OCI-LY1 (cell line): ENCODE measurements around the gene DISP2.
A peak's percentile ranks its signal among the peaks of the same experiment; 100 is the strongest.

Source experiments
- H2AFZ ChIP-seq: fragments of 200-600 bp; sonication (generic), shearing (Covaris generic); 2 replicates; pipeline ENCODE4 v1.6.0; 2014; ENCODE audit warnings: antibody characterized with exemption, mild to moderate bottlenecking, low read length
- H3F3A ChIP-seq: fragments of 200-600 bp; sonication (generic), shearing (Covaris generic); 2 replicates; pipeline ENCODE4 v1.6.0; 2014; ENCODE audit warnings: mild to moderate bottlenecking, antibody characterized with exemption, low read length, moderate library complexity; ENCODE audit not compliant: insufficient read depth
- H3K27ac ChIP-seq: fragments of 200-600 bp; sonication (generic); 2 replicates; pipeline ENCODE4 v1.5.1; 2014; ENCODE audit warnings: low read length, mixed run types, mild to moderate bottlenecking, low read depth; ENCODE audit not compliant: poor library complexity, severe bottlenecking
- H3K27me3 ChIP-seq: fragments of 200-600 bp; sonication (generic); 2 replicates; pipeline ENCODE4 v1.6.0; 2014; ENCODE audit warnings: antibody characterized with exemption, mild to moderate bottlenecking, low read length, moderate library complexity; ENCODE audit not compliant: insufficient read depth
- H3K36me3 ChIP-seq: fragments of 200-600 bp; sonication (generic); 2 replicates; pipeline ENCODE4 v1.6.1; 2014; ENCODE audit warnings: mild to moderate bottlenecking, antibody characterized with exemption, low read length, moderate library complexity, mixed read lengths; ENCODE audit not compliant: insufficient read depth
- H3K4me1 ChIP-seq: fragments of 200-600 bp; sonication (generic); 2 replicates; pipeline ENCODE4 v1.5.1; 2014; ENCODE audit warnings: mild to moderate bottlenecking, low read length, moderate library complexity; ENCODE audit not compliant: insufficient read depth, severe bottlenecking
- H3K4me2 ChIP-seq: fragments of 200-600 bp; sonication (generic), shearing (Covaris generic); 2 replicates; pipeline ENCODE4 v1.6.1; 2014; ENCODE audit warnings: low read length
- H3K4me3 ChIP-seq: fragments of 200-600 bp; sonication (generic); 2 replicates; pipeline ENCODE4 v1.5.1; 2014; ENCODE audit warnings: low read length, low read depth, mild to moderate bottlenecking, mixed read lengths; ENCODE audit not compliant: poor library complexity, severe bottlenecking
- H3K79me2 ChIP-seq: fragments of 200-600 bp; shearing (Covaris generic); 2 replicates; pipeline ENCODE4 v1.6.1; 2016; ENCODE audit warnings: mixed run types, low read length, mixed read lengths; ENCODE audit not compliant: insufficient read depth
- H3K9ac ChIP-seq: fragments of 200-600 bp; sonication (generic), shearing (Covaris generic); 2 replicates; pipeline ENCODE4 v1.6.1; 2014; ENCODE audit warnings: mild to moderate bottlenecking, low read length, mixed read lengths
- H3K9me2 ChIP-seq: fragments of 200-600 bp; sonication (generic), shearing (Covaris generic); 2 replicates; pipeline ENCODE4 v1.6.1; 2014; ENCODE audit warnings: low read depth, mild to moderate bottlenecking, low read length, mixed read lengths
- H3K9me3 ChIP-seq: fragments of 200-600 bp; shearing (Covaris generic); 2 replicates; pipeline ENCODE4 v1.6.1; 2014; ENCODE audit warnings: low read length, mixed read lengths
- H4K20me1 ChIP-seq: fragments of 200-600 bp; sonication (generic), shearing (Covaris generic); 2 replicates; pipeline ENCODE4 v1.6.0; 2016; ENCODE audit warnings: mild to moderate bottlenecking, low read length; ENCODE audit not compliant: insufficient read depth
- CTCF ChIP-seq: fragments of 200-600 bp; sonication (generic), shearing (Covaris generic); IDR thresholded peaks from 2 replicates; pipeline ENCODE4 v1.5.1; 2017; ENCODE audit warnings: mild to moderate bottlenecking, antibody characterized with exemption, low read length, moderate library complexity, mixed read lengths
- EZH2 ChIP-seq: fragments of 200-600 bp; sonication (generic), shearing (Covaris generic); IDR thresholded peaks from 2 replicates; pipeline ENCODE4 v1.8.0; 2017; ENCODE audit warnings: borderline replicate concordance, mixed run types, mild to moderate bottlenecking, antibody characterized with exemption, low read length, moderate library complexity, mixed read lengths

DISP2 gene

GRCh38 chr15:40344631-40345120 lies 13.3 kb upstream of the DISP2 start:
- Histone ChIP-seq H3K27me3 (no peaks in the 10 kb centered on the region; the same call in 1 of the 2 replicates), H3K27ac (no peak overlapping the region), H3K9ac (no peak overlapping the region), H3K36me3 (no peaks in the 10 kb centered on the region), H3K4me3 (no peak overlapping the region), H2AFZ (no peak overlapping the region), H3F3A (no peaks in the 10 kb centered on the region), H4K20me1 (no peaks in the 10 kb centered on the region), H3K4me2 (no peak overlapping the region), H3K4me1 (no peaks in the 10 kb centered on the region), H3K9me2 (no peaks in the 10 kb centered on the region), H3K79me2 (no peaks in the 10 kb centered on the region), H3K9me3 (no peaks in the 10 kb centered on the region)
- no peak for TF ChIP-seq EZH2
- peak; percentile 84 for TF ChIP-seq CTCF

- TF ChIP-seq EZH2, result no peak
- no peak for TF ChIP-seq CTCF
- Histone ChIP-seq H3K4me2 (no peak overlapping the region), H3K79me2 (no peaks in the 10 kb centered on the region), H3K9ac (no peak overlapping the region), H3K27me3 (no peaks in the 10 kb centered on the region; the same call in 1 of the 2 replicates), H3F3A (no peaks in the 10 kb centered on the region), H3K36me3 (no peaks in the 10 kb centered on the region), H3K9me3 (no peaks in the 10 kb centered on the region), H3K4me1 (no peaks in the 10 kb centered on the region), H3K27ac (no peak overlapping the region), H2AFZ (no peak overlapping the region), H3K4me3 (no peak overlapping the region), H4K20me1 (no peaks in the 10 kb centered on the region), H3K9me2 (no peaks in the 10 kb centered on the region)
Observed at GRCh38 chr15:40345225-40345866, 12.7 kb upstream of the DISP2 start.

- no peak overlapping the region for H3K4me2 ChIP-seq
- no peaks in the 10 kb centered on the region for H3K27me3 ChIP-seq
- no peak for TF ChIP-seq EZH2
- no peak for TF ChIP-seq CTCF
- no peaks in the 10 kb centered on the region for H3K9me2 ChIP-seq
- no peaks in the 10 kb centered on the region for H4K20me1 ChIP-seq
- no peak overlapping the region for H3K4me3 ChIP-seq
- H3K4me1 ChIP-seq, result no peaks in the 10 kb centered on the region
- no peak overlapping the region for H2AFZ ChIP-seq
- no peaks in the 10 kb centered on the region for H3K9me3 ChIP-seq
- no peak overlapping the region for H3K27ac ChIP-seq
- no peaks in the 10 kb centered on the region for H3K36me3 ChIP-seq
- H3K79me2 ChIP-seq, result no peaks in the 10 kb centered on the region
- no peaks in the 10 kb centered on the region for H3F3A ChIP-seq
- no peak overlapping the region for H3K9ac ChIP-seq
Observed at GRCh38 chr15:40345867-40346578, 12.0 kb upstream of the DISP2 start.
